ENCODE data around the gene GDPD4.
A peak's percentile ranks its signal among the peaks of the same experiment; 100 is the strongest.

The GDPD4 gene

DNA sequence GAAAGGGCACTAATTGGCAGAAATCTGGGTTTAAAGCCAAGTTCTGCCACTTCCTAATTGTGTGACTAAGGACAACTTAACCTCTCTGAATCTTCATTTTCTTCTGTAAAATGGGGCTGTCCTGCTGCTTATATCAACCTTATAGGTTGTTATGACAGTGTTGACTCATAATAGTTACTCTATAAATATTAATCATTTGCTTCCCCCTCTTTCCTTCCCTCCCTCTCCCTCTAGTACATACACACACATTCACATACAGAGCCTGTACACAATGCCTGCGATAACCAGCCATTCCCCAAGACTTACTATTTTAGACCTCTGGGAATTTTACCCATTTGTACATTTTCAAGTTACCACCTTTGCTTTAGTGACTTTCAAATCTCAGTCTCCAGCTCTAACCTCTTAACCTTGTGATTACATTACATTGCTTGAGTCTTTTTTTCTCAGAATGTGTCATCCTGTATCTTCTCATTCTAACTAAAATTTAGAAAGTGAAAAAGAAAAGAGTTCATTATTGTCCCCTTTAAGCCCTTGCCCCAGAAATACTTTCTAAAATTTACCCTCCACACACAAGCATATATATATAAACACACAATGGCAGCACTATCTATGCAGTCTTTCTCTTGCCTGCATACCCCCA is 31.9 kb downstream of the GDPD4 start:
- no peak overlapping the region for H3K4me3 ChIP-seq (ENCODE audit: low read depth, low read length)
- TF ChIP-seq, protein P1, sequence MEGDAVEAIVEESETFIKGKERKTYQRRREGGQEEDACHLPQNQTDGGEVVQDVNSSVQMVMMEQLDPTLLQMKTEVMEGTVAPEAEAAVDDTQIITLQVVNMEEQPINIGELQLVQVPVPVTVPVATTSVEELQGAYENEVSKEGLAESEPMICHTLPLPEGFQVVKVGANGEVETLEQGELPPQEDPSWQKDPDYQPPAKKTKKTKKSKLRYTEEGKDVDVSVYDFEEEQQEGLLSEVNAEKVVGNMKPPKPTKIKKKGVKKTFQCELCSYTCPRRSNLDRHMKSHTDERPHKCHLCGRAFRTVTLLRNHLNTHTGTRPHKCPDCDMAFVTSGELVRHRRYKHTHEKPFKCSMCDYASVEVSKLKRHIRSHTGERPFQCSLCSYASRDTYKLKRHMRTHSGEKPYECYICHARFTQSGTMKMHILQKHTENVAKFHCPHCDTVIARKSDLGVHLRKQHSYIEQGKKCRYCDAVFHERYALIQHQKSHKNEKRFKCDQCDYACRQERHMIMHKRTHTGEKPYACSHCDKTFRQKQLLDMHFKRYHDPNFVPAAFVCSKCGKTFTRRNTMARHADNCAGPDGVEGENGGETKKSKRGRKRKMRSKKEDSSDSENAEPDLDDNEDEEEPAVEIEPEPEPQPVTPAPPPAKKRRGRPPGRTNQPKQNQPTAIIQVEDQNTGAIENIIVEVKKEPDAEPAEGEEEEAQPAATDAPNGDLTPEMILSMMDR (conservative IDR thresholded peaks at IDR 0.05; ENCODE audit: low read depth, low read length) = no peak
- DNase-seq (ENCODE audit: low read depth) = peak; percentile 25

DNA sequence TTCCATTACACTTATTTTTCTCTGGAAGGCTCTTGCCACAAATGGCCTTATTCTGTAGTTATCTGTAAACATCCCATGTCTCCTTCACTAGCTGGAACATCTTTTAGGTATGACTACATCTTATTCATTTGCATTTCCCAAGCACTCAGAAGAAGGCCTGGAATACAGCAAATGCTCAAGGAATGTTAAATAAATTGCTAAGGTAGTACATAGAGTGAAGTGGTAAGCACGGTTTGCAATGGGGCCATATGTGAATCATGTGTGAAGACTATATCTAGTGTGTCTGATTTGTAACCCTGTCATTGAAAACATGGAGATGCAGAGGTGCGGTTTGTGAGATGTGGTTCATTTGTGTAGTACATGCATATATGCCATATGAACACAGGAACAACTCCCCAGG is 33.5 kb downstream of the GDPD4 start:
- TF ChIP-seq, protein P1 (conservative IDR thresholded peaks at IDR 0.05; ENCODE audit: low read depth, low read length) = no peak
- no peak overlapping the region for H3K4me3 ChIP-seq (ENCODE audit: low read depth, low read length)
- DNase-seq (ENCODE audit: low read depth) = peak; percentile 76

DNA sequence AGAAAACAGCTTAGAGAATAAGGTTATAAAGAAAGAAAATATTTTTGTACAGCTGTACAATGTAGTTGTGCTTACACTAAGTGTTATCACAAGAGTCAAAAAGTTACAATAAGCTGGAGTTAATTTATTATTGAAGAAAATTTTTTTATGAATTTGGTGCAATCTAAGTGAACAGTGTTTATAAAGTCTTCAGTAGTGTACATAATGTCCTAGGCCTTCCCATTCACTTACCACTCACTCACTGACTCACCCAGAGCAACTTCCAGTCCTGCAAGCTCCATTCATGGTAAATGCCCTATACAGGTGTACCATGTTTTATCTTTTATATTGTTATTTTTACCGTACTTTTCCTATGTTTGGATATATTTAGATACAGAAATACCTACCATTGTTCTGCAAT is 34.7 kb downstream of the GDPD4 start:
- DNase-seq (ENCODE audit: low read depth) = no peak
- H3K4me3 ChIP-seq (ENCODE audit: low read depth, low read length) = no peak overlapping the region
- TF ChIP-seq, protein P1 (conservative IDR thresholded peaks at IDR 0.05; ENCODE audit: low read depth, low read length) = no peak

DNA sequence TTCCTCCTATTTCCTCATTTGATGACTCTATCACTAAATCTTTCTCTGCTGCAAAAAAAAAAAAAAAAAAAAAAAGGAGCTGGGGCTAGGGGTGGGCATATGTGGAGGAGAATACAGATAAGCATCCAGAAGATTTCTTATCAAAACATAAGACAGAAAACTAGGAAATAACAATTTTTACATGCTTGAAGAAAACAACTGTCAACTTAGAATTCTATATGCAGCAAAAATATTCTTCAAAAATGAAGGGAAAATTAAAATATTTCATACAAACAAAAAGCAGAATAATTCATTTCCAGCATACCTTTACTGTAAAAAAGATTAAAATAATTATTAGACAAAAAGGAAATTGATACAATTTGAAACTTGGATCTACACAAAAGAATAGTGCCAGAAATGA is 38.7 kb downstream of the GDPD4 start:
- H3K4me3 ChIP-seq (ENCODE audit: low read depth, low read length) = no peak overlapping the region
- no peak for DNase-seq (ENCODE audit: low read depth)
- TF ChIP-seq, protein P1 (conservative IDR thresholded peaks at IDR 0.05; ENCODE audit: low read depth, low read length) = no peak

DNA sequence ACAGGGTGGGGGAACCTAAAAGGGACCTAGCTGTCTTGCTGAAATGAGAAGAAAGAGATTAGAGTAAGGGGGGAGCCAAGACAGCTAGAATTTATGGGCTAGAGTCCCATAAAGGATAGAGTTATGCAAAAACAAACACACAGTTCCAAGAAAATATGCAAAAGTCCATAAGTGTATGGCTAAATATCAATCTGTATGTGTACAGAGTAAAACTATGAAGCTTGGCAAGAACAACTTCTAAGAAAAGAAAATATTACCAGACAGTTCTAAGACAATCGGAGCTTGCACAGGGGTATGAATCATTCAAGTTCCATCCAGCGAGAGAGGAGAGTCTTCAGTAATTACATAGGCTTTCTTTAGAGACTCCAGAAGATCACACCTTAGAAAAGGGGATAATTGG is 41.8 kb downstream of the GDPD4 start:
- TF ChIP-seq, protein P1 (conservative IDR thresholded peaks at IDR 0.05; ENCODE audit: low read depth, low read length) = no peak
- DNase-seq (ENCODE audit: low read depth) = peak; percentile 81

DNA sequence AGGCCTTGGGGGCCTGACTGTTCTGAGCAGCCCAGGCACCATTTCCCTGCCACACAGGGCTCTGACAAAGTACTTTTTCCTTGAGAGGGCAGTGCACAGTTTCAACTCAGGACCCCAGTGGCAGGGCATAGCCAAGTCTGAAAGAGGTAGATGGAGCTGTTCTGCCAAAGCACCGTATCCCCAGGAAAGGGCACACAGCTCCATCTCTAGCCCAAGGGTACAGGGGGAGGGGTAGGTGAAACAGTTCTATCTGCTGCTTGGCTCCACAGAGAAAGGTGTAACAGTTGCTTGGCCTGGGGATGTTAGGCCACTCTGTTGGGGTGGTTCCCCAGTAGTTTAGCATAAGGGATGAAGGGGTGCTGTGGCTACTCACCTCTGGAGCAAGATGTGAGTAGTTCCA is 47.8 kb downstream of the GDPD4 start:
- DNase-seq (ENCODE audit: low read depth) = no peak
- H3K4me3 ChIP-seq (ENCODE audit: low read depth, low read length) = no peak overlapping the region
- TF ChIP-seq, protein P1 (conservative IDR thresholded peaks at IDR 0.05; ENCODE audit: low read depth, low read length) = no peak

More for the DNA sequence above, 41.8 kb downstream of the GDPD4 start:
- H3K4me3 ChIP-seq (ENCODE audit: low read depth, low read length) = no peak overlapping the region

DNA sequence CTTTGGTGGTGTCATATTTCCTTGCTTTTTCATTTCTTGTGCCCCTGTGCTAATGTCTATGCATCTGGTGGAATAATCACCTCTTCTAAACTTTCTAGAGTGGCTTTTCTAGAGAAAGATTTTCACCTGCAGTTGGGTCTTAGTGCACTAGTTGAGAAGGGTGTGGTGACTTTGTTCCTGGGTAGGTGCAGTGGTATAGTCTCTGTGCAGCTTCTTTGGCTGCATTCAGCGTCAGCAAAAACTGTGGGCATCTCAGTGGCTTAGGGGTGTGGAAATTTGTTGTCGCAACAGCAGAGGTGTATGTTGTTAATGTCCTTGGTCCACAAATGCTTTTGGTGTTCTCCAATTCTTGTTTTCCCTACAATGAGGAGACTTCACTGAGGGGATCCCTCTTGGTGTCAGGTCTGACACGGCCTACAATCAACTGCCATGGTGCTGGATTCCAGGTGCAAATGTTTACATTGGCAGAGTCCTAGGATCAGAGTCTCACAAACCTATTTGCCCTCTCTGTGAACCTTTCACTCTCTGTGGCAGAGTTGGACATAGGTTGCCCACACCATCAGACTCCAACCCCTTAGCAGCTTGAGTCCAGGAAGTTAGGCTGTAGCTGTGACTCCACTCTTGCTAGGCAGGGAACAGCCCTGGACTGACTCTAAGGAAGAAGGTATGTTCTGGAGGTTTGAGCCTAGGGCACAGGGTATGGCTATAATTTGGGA is 48.8 kb downstream of the GDPD4 start:
- DNase-seq (ENCODE audit: low read depth) = no peak
- TF ChIP-seq, protein P1 (conservative IDR thresholded peaks at IDR 0.05; ENCODE audit: low read depth, low read length) = no peak
- no peak overlapping the region for H3K4me3 ChIP-seq (ENCODE audit: low read depth, low read length)

All from choroid plexus epithelial cell (primary cell).